LHCN-M2 (cell line): Measurements from ENCODE around the gene HNRNPR. TPM values are rescaled to one million over a fixed set of nuclear protein-coding genes. Genes with fewer than 3 reads are reported as not detected.
"Not testable (repeated sequence)": the region's sequence is repeated elsewhere in the genome, so short reads cannot be mapped to it uniquely, and the experiment has no call there.

Experiments used
- DNase-seq: peaks from one replicate; pipeline ENCODE4 v3.0.0-alpha.2; 2012; ENCODE audit warnings: low read depth
- total RNA-seq: library from RNA; depleted of rRNA; stranded (reverse); fragments of >200 nt; gene quantifications from 2 replicates; pipeline ENCODE4 v1.2.3, GENCODE V29; 2014

Gene HNRNPR
- total RNA-seq, 1 experiment from 2014 or later, result 140 TPM

DNA sequence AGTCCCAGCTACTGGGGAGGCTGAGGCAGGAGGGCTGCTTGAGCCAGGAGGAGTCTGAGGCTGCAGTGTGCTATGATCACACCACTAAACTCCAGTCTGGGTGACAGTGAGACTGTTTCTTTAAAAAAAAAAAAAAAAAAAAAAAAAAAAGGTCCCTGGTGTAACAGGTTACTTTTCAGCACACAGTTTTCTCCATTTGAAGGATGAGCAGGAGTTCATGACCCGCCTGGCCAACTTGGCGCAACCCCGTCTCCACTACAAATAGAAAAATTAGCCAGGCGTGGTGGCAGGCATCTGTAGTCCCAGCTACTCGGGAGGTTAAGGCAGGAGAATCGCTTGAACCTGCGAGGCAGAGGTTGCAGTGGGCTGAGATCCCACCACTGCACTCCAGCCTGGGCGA is 12.4 kb downstream of the HNRNPR start:
- no peak for DNase-seq

DNA sequence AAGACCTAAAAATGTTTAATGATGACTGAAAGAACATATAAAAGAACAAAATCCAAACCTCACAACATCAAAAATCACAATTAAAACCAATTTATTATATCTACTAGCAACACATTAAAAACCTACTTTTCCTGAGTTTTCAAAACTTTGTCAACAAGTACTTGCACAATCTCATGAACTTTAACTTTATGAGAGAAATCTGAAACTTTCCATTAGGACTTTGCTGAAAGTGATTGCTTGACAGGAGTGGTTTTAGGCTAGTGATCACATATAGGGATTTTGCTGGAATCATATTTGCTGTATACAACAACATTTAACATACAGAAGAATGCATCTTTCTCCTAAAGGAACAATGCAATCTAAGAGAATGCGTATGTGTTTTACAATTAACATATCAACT is 13.2 kb downstream of the HNRNPR start:
- DNase-seq, result no peak

- DNase-seq, result no peak
Measured at GRCh38 chr1:23325393-23325792, 18.7 kb downstream of the HNRNPR start.

- DNase-seq, result no peak
Measured at GRCh38 chr1:23322770-23323169, 21.3 kb downstream of the HNRNPR start.

GRCh38 chr1:23310280-23310679 is 33.8 kb downstream of the HNRNPR start:
- DNase-seq, result not testable (repeated sequence)

DNA sequence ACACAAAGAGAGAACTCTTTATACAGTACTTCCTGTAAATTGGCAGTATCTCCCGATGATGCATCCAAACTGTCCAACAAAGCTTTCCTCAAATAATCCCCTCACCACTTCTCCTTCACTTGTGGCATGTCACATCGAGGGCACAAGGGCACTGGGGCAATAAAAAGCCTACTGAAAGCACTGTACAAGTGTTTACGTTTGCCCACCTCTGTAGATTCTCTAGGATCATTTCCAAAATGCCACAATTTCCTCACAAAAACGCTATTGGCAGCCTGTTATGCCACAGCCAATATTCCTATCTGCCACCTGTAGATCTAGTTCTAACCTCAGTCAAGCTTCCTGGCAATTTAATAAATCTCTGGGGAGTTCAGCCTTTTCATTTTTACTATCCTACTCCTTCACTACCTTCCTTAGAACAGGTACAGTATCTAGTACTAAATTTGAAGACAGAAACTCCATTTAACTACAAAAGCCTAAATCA is 39.9 kb downstream of the HNRNPR start:
- no peak for DNase-seq

- no peak for DNase-seq
Measured at GRCh38 chr1:23303524-23303923, 40.6 kb downstream of the HNRNPR start.

DNA sequence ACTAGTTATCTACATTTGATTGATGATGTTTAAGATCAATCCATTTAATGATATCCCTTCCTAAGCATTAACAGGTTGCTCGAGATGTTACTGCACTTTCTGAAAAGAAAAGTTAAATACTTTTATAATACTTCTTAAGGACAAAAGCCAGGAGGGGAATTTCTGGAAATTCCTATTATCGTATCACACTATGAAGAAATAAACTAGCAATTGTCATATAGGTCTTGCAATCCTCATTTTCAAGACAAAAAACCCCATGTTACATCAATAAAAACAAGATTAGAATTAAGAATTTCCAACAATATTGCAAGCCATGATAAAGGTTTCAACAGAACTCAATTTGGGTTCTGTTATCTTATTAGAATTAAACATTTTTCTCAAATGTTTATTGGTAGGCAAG is 47.2 kb downstream of the HNRNPR start:
- DNase-seq, result no peak

DNA sequence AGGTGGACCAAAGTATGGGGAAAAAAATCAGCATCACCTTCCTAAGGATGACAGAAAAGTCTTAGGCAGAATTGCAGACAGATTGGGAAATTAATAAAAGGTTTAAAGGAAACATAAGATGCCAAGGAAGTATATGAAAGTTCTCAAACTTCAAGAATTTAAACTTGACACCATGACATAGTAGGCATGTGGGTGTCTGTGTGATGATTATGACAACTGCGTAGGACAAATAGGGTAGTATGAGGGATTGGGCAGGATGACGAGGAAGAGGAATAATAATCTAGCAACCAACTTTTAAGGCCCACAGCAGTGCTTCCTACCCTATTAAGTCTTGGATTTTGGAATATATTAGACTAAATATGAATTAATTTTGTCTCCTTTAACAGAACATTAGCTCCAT is 52.4 kb downstream of the HNRNPR start:
- no peak for DNase-seq

- DNase-seq, result no peak
Measured at GRCh38 chr1:23290836-23291565, 53.1 kb downstream of the HNRNPR start.

- DNase-seq, result no peak
Measured at GRCh38 chr1:23288671-23289070, 55.4 kb downstream of the HNRNPR start.

- DNase-seq, result no peak
Measured at GRCh38 chr1:23288201-23288600, 55.9 kb downstream of the HNRNPR start.

- DNase-seq, result no peak
Measured at GRCh38 chr1:23286401-23286800, 57.7 kb downstream of the HNRNPR start.

DNA sequence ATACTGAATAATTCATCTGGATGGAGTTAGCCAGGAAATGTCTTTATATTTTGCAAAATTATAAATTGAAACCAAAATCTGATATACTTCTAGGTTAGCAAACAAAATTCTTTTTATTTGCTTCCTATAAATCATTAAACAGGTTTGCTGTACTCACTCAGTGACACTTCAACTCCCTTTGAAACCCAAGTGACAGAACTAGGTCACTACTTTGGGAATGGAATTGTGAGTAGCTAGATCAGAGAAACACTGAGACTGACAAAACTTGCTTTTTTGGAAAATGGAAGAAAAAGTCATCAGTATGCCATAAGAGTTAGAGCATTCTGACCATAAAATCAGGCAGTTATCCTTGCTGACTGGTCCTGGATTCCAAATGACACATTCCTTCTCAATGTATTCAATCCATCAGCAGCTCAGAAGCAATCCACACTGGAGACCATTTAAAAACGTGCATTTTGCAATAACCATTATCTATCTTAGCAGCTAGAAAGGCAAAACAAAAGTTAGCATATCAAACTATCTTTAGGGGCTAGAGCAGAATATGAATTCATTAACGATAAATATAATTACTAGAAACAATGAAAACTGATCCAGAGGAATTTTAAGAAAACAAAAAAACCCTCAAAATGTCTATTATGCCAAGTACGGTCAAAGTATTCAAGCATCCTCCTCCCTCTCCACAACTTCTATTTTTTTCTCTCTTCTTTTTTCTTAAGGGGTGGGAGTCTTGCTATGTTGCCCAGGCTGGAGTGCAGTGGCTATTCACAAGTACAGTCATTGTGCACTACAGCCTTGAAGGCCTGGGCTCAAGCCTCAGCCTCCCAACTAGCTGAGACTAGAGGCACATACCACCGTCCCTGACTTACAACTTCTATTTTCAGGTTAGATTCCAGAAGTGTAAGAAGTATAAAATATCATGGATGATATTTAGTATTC is 60.1 kb downstream of the HNRNPR start:
- peak; percentile 50 for DNase-seq

DNA sequence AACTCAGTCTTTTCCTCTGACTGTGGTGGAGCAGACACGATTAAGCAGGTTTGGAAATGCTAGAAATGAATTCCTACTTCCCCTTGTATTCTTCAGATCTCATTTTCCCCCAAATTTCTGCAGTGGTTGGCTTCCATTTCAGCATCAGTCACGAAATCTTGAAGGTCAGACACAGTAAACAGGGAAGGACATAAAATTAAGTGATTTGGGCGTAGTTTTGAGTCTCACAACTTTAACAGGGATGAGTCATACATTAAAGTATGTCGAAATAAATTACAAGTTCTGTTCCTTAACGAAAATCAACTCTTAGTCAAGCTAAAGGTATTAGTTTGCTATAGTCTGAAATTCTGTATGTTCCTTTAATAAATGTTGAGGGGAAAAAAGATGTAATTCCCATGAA is 61.1 kb downstream of the HNRNPR start:
- DNase-seq, result peak; percentile 74

GRCh38 chr1:23278717-23279116 is 65.4 kb downstream of the HNRNPR start:
- no peak for DNase-seq

GRCh38 chr1:23276531-23276930 is 67.6 kb downstream of the HNRNPR start:
- no peak for DNase-seq

GRCh38 chr1:23274134-23274505 is 70.0 kb downstream of the HNRNPR start:
- no peak for DNase-seq

GRCh38 chr1:23273450-23274133 is 70.5 kb downstream of the HNRNPR start:
- peak; percentile 66 for DNase-seq

GRCh38 chr1:23263380-23263887 is 80.7 kb downstream of the HNRNPR start:
- DNase-seq, result no peak

- DNase-seq, result not testable (repeated sequence)
Measured at GRCh38 chr1:23258082-23258481, 86.0 kb downstream of the HNRNPR start.

DNA sequence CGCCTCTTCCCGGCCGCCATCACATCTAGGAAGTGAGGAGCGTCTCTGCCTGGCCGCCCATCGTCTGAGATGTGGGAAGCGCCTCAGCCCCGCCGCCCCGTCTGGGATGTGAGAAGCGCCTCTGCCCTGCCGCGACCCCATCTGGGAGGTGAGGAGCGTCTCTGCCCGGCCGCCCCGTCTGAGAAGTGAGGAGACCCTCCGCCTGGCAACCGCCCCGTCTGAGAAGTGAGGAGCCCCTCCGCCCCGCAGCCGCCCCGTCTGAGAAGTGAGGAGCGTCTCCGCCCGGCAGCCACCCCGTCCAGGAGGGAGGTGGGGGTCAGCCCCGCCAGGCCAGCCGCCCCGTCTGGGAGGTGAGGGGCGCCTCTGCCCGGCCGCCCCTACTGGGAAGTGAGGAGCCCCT is 86.7 kb downstream of the HNRNPR start:
- not testable (repeated sequence) for DNase-seq
